ENCODE results near the gene ATP4B. TPM values are rescaled to one million over a fixed set of nuclear protein-coding genes. Genes with fewer than 3 reads are reported as not detected.

Gene ATP4B
- total RNA-seq, result not detected in 3 replicates
- long read RNA-seq, result 0 reads

GRCh38 chr13:113657851-113658741, at the start of gene ATP4B:
ATP4B (minus strand) TSS chr13:113658198; CDS start chr13:113658144, 54 bp downstream.
- Mint-ChIP-seq H3K4me1 (ENCODE audit: low read depth) (peaks cover 13% of the 10 kb centered on the region), H3K4me3 (ENCODE audit: unreplicated experiment) (no peak within 1 kb of the TSS), H3K36me3 (ENCODE audit: low read depth) (peaks cover 7% of the 10 kb centered on the region), H3K27ac (ENCODE audit: unreplicated experiment) (no peak within 1 kb of the TSS), H3K9me3 (ENCODE audit: low read depth) (peaks cover 25% of the 10 kb centered on the region), H3K27me3 (ENCODE audit: low read depth) (peaks cover 3% of the 10 kb centered on the region)
- no peak for TF ChIP-seq CTCF (IDR thresholded peaks at IDR 0.05)
- DNase-seq (ENCODE audit: low spot score), result peak; percentile 85

DNA sequence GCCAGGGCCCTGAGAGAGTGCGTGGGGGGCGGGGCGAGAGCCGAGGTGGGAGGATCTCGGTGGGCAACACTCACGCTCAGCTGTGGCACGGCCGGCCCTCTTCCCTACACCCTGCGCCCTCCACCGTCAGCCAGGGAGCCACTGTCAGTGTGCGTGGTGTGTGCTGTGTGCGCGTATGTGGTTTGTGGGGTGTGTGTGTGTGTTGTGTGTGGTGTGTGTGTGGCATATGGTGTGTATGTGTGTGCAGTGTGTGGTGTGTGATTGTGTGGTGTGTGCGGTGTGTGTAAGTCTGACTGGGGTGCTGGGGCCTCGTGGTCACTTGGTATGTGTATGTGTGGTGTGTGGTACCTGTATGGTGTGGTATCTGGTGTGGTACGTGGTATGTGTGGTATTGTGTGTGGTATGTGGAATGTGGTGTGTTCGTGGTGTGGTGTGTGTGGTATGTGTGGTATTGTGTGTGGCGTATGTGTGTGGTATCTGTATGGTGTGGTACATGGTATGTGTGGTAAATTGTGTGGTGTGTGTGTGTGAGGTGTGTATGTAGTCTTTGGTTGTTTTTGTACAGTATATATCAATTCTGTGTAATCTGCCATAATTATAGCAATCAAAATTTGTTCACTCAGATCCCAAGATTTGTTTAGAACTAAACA, 14.1 kb upstream of the ATP4B start:
- Mint-ChIP-seq H3K36me3 (ENCODE audit: low read depth) (no peaks in the 10 kb centered on the region), H3K9me3 (ENCODE audit: low read depth) (no peaks in the 10 kb centered on the region), H3K27me3 (ENCODE audit: low read depth) (peaks cover 2% of the 10 kb centered on the region), H3K27ac (ENCODE audit: unreplicated experiment) (no peak overlapping the region), H3K4me1 (ENCODE audit: low read depth) (no peaks in the 10 kb centered on the region), H3K4me3 (ENCODE audit: unreplicated experiment) (no peak overlapping the region)
- peak; percentile 84 for DNase-seq (ENCODE audit: low spot score)
- TF ChIP-seq CTCF (IDR thresholded peaks at IDR 0.05), result no peak

- no peak for TF ChIP-seq CTCF (IDR thresholded peaks at IDR 0.05)
- peak; percentile 87 for DNase-seq (ENCODE audit: low spot score)
- Mint-ChIP-seq H3K27me3 (ENCODE audit: low read depth) (peaks cover 2% of the 10 kb centered on the region), H3K4me3 (ENCODE audit: unreplicated experiment) (no peak overlapping the region), H3K27ac (ENCODE audit: unreplicated experiment) (no peak overlapping the region), H3K9me3 (ENCODE audit: low read depth) (no peaks in the 10 kb centered on the region), H3K36me3 (ENCODE audit: low read depth) (no peaks in the 10 kb centered on the region), H3K4me1 (ENCODE audit: low read depth) (no peaks in the 10 kb centered on the region)
Measured at GRCh38 chr13:113671066-113672001, 13.3 kb upstream of the ATP4B start.

DNA sequence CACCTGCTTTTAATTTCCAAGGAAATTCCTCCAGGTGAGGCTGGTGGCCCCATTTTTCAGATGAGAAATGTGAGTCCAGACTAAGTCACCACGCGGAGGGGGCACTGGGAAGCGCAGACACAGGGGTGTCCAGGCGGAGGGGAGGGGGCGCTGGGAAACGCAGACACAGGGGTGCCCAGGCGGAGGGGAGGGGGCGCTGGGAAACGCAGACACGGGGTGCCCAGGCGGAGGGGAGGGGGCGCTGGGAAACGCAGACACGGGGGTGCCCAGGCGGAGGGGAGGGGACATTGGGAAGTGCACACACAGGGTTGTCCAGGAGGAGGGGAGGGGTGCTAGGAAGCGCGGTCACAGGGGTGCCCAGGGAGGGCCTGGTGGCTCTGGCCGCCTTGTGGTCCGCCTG, 12.5 kb upstream of the ATP4B start:
- Mint-ChIP-seq H3K27ac (ENCODE audit: unreplicated experiment) (no peak overlapping the region), H3K4me1 (ENCODE audit: low read depth) (no peaks in the 10 kb centered on the region), H3K9me3 (ENCODE audit: low read depth) (no peaks in the 10 kb centered on the region), H3K27me3 (ENCODE audit: low read depth) (peaks cover 2% of the 10 kb centered on the region), H3K36me3 (ENCODE audit: low read depth) (no peaks in the 10 kb centered on the region), H3K4me3 (ENCODE audit: unreplicated experiment) (no peak overlapping the region)
- TF ChIP-seq CTCF (IDR thresholded peaks at IDR 0.05), result no peak
- no peak for DNase-seq (ENCODE audit: low spot score)

Measured in chondrocyte (in vitro differentiated cells).